Activated T-cell treated with anti-CD3 and anti-CD28 coated beads, Interleukin-2, amount 50 U/mL, for 72 hours (primary cell): ENCODE data around the gene ASCL1. TPM values are rescaled to one million over a fixed set of nuclear protein-coding genes. Genes with fewer than 3 reads are reported as not detected.
A peak's percentile ranks its signal among the peaks of the same experiment; 100 is the strongest.

Source experiments
- ATAC-seq, 2 donors: fragments of 150-1000 bp; cut with Tn5 transposase; replicated peaks in 1 of 2; 2 replicates each; pipeline ENCODE4 v1.10.0; 2021; ENCODE audit warnings: moderate library complexity in 2 of 2, mild to moderate bottlenecking in 1 of 2
- DNase-seq, 2 donors: peaks; one replicate each; pipeline ENCODE4 v3.0.0; 2021 to 2022; ENCODE audit warnings: mixed read lengths in 1 of 2
- H3K27ac Mint-ChIP-seq: one replicate; pipeline ENCODE4 v1.8.0; 2022; ENCODE audit warnings: mild to moderate bottlenecking, moderate library complexity, mixed read lengths
- H3K27me3 Mint-ChIP-seq: one replicate; pipeline ENCODE4 v1.8.0; 2022; ENCODE audit warnings: low read depth, mixed read lengths
- H3K36me3 Mint-ChIP-seq, 2 donors: one replicate each; pipeline ENCODE4 v1.8.0; 2022; ENCODE audit warnings: mixed read lengths in 2 of 2, mild to moderate bottlenecking in 1 of 2; ENCODE audit not compliant: insufficient read depth in 2 of 2
- H3K4me1 Mint-ChIP-seq: one replicate; pipeline ENCODE4 v1.8.0; 2022; ENCODE audit warnings: low read depth, mixed read lengths
- H3K4me3 Mint-ChIP-seq, 2 donors: one replicate each; pipeline ENCODE4 v1.8.0; 2022; ENCODE audit warnings: mild to moderate bottlenecking in 2 of 2, mixed read lengths in 2 of 2, moderate library complexity in 2 of 2
- H3K9me3 Mint-ChIP-seq, 2 donors: one replicate each; pipeline ENCODE4 v1.8.0; 2022; ENCODE audit warnings: mixed read lengths in 2 of 2
- total RNA-seq, 2 donors: library from RNA; stranded (reverse); gene quantifications; one replicate each; pipeline ENCODE4 v1.2.3, GENCODE V29; 2022

Gene ASCL1
- total RNA-seq, result not detected

GRCh38 chr12:102957339-102958050 is at the start of gene ASCL1:
Gene ASCL1, plus strand, starts transcription at chr12:102957674. Its CDS starts 571 bp downstream, at chr12:102958245.
- peak in 1 of 2 donors; percentile 10 for DNase-seq
- no peak for ATAC-seq
- H3K4me3 Mint-ChIP-seq, result peak within 1 kb of the TSS; percentile 80 to 83
- H3K27me3 Mint-ChIP-seq, result peaks cover 94% of the 10 kb centered on the region
- peaks cover 2 to 4% of the 10 kb centered on the region in 2 donors for H3K36me3 Mint-ChIP-seq
- no peaks in the 10 kb centered on the region for H3K9me3 Mint-ChIP-seq
- H3K27ac Mint-ChIP-seq, result no peak within 1 kb of the TSS
- H3K4me1 Mint-ChIP-seq, result peaks cover 63% of the 10 kb centered on the region

GRCh38 chr12:102907918-102908317 is 49.6 kb upstream of the ASCL1 start:
- no peaks in the 10 kb centered on the region for H3K4me1 Mint-ChIP-seq
- H3K36me3 Mint-ChIP-seq, result no peaks in the 10 kb centered on the region
- peaks cover 7% of the 10 kb centered on the region for H3K27me3 Mint-ChIP-seq
- H3K27ac Mint-ChIP-seq, result no peak overlapping the region
- ATAC-seq, result no peak
- H3K4me3 Mint-ChIP-seq, result no peak overlapping the region
- no peaks in the 10 kb centered on the region for H3K9me3 Mint-ChIP-seq
- no peak for DNase-seq

GRCh38 chr12:102910137-102910536 is 47.3 kb upstream of the ASCL1 start:
- peaks cover 13% of the 10 kb centered on the region for H3K27me3 Mint-ChIP-seq
- no peak overlapping the region for H3K4me3 Mint-ChIP-seq
- no peaks in the 10 kb centered on the region for H3K36me3 Mint-ChIP-seq
- no peak for ATAC-seq
- no peak for DNase-seq
- H3K4me1 Mint-ChIP-seq, result no peaks in the 10 kb centered on the region
- no peak overlapping the region for H3K27ac Mint-ChIP-seq
- no peaks in the 10 kb centered on the region for H3K9me3 Mint-ChIP-seq

- no peak for DNase-seq
- H3K27ac Mint-ChIP-seq, result no peak overlapping the region
- no peaks in the 10 kb centered on the region for H3K9me3 Mint-ChIP-seq
- no peaks in the 10 kb centered on the region for H3K4me1 Mint-ChIP-seq
- H3K36me3 Mint-ChIP-seq, result no peaks in the 10 kb centered on the region
- H3K4me3 Mint-ChIP-seq, result no peak overlapping the region
- no peak for ATAC-seq
- peaks cover 18% of the 10 kb centered on the region for H3K27me3 Mint-ChIP-seq
Measured at GRCh38 chr12:102910792-102911191, 46.7 kb upstream of the ASCL1 start.

- DNase-seq, result no peak
- no peaks in the 10 kb centered on the region for H3K4me1 Mint-ChIP-seq
- H3K27ac Mint-ChIP-seq, result no peak overlapping the region
- ATAC-seq, result no peak
- H3K36me3 Mint-ChIP-seq, result no peaks in the 10 kb centered on the region
- H3K9me3 Mint-ChIP-seq, result no peaks in the 10 kb centered on the region
- no peak overlapping the region for H3K4me3 Mint-ChIP-seq
- peaks cover 23% of the 10 kb centered on the region for H3K27me3 Mint-ChIP-seq
Measured at GRCh38 chr12:102911320-102911719, 46.2 kb upstream of the ASCL1 start.

- H3K4me1 Mint-ChIP-seq, result no peaks in the 10 kb centered on the region
- H3K4me3 Mint-ChIP-seq, result no peak overlapping the region
Measured at GRCh38 chr12:102912258-102912657, 45.2 kb upstream of the ASCL1 start.

GRCh38 chr12:102913453-102914226 is 43.8 kb upstream of the ASCL1 start:
- Mint-ChIP-seq H3K27ac (no peak overlapping the region), H3K27me3 (peaks cover 31% of the 10 kb centered on the region), H3K4me1 (peaks cover 6% of the 10 kb centered on the region), H3K36me3 (no peaks in the 10 kb centered on the region), H3K4me3 (no peak overlapping the region), H3K9me3 (no peaks in the 10 kb centered on the region)
- ATAC-seq, result no peak
- no peak for DNase-seq

More at GRCh38 chr12:102912258-102912657, 45.2 kb upstream of the ASCL1 start:
- Mint-ChIP-seq H3K27me3 (peaks cover 26% of the 10 kb centered on the region), H3K9me3 (no peaks in the 10 kb centered on the region), H3K27ac (no peak overlapping the region), H3K36me3 (no peaks in the 10 kb centered on the region)
- ATAC-seq (no peak), DNase-seq (no peak)

- ATAC-seq (no peak), DNase-seq (no peak)
- Mint-ChIP-seq H3K9me3 (no peaks in the 10 kb centered on the region), H3K4me3 (peak overlapping the region; percentile 63 to 67), H3K36me3 (no peaks in the 10 kb centered on the region), H3K27me3 (peaks cover 36% of the 10 kb centered on the region), H3K27ac (no peak overlapping the region), H3K4me1 (peaks cover 6% of the 10 kb centered on the region)
Measured at GRCh38 chr12:102916252-102917025, 41.0 kb upstream of the ASCL1 start.

- ATAC-seq, result peak; percentile 72 to 77
- peak; percentile 19 to 25 for DNase-seq
- Mint-ChIP-seq H3K9me3 (no peaks in the 10 kb centered on the region), H3K27me3 (peaks cover 32% of the 10 kb centered on the region), H3K36me3 (no peaks in the 10 kb centered on the region), H3K4me3 (peak within 1 kb of the TSS; percentile 67 to 77), H3K4me1 (peaks cover 6% of the 10 kb centered on the region), H3K27ac (peak within 1 kb of the TSS; percentile 38)
Measured at GRCh38 chr12:102917026-102917787, 40.3 kb upstream of the ASCL1 start, which contains the start of gene PAH. Gene PAH, minus strand, starts transcription at chr12:102917244. Its CDS starts 114 bp downstream, at chr12:102917130.

- DNase-seq (no peak), ATAC-seq (no peak)
- H3K4me1 Mint-ChIP-seq, result peaks cover 6% of the 10 kb centered on the region
- no peaks in the 10 kb centered on the region for H3K9me3 Mint-ChIP-seq
- H3K36me3 Mint-ChIP-seq, result no peaks in the 10 kb centered on the region
- no peak overlapping the region for H3K4me3 Mint-ChIP-seq
- no peak overlapping the region for H3K27ac Mint-ChIP-seq
- H3K27me3 Mint-ChIP-seq, result peaks cover 32% of the 10 kb centered on the region
Measured at GRCh38 chr12:102918840-102919239, 38.6 kb upstream of the ASCL1 start.

GRCh38 chr12:102920271-102920670 is 37.2 kb upstream of the ASCL1 start:
- no peak overlapping the region for H3K27ac Mint-ChIP-seq
- peaks cover 24% of the 10 kb centered on the region for H3K27me3 Mint-ChIP-seq
- no peaks in the 10 kb centered on the region for H3K36me3 Mint-ChIP-seq
- peaks cover 6% of the 10 kb centered on the region for H3K4me1 Mint-ChIP-seq
- ATAC-seq (no peak), DNase-seq (no peak)
- no peak overlapping the region for H3K4me3 Mint-ChIP-seq
- no peaks in the 10 kb centered on the region for H3K9me3 Mint-ChIP-seq

- H3K4me3 Mint-ChIP-seq, result no peak overlapping the region
- H3K27me3 Mint-ChIP-seq, result peaks cover 16% of the 10 kb centered on the region
- H3K27ac Mint-ChIP-seq, result no peak overlapping the region
- no peak for DNase-seq
- H3K4me1 Mint-ChIP-seq, result peaks cover 6% of the 10 kb centered on the region
- H3K9me3 Mint-ChIP-seq, result no peaks in the 10 kb centered on the region
- no peaks in the 10 kb centered on the region for H3K36me3 Mint-ChIP-seq
- ATAC-seq, result no peak
Measured at GRCh38 chr12:102921240-102921639, 36.2 kb upstream of the ASCL1 start.
